ENCODE data around the gene ARMS2.

GRCh38 chr10:122474131-122474818 is 19.8 kb downstream of the ARMS2 start:
- TF ChIP-seq CTCF (IDR thresholded peaks at IDR 0.05; ENCODE audit: low read depth, low read length) (no peak), EZH2phosphoT487 (IDR thresholded peaks at IDR 0.05; ENCODE audit: low read depth) (no peak)

Data from OCI-LY3 (cell line).